ES-I3 (cell line): ENCODE results near the gene TPRG1.

Experiments used
- H3K36me3 ChIP-seq: 2 replicates; pipeline ENCODE4 v1.6.1; 2013; ENCODE audit warnings: mild to moderate bottlenecking, low read length, control low read depth, moderate library complexity; ENCODE audit not compliant: insufficient read depth
- H3K4me1 ChIP-seq: 2 replicates; pipeline ENCODE4 v1.6.1; 2013; ENCODE audit warnings: mild to moderate bottlenecking, control low read depth, low read length; ENCODE audit not compliant: insufficient read depth
- H3K9ac ChIP-seq: 2 replicates; pipeline ENCODE4 v1.6.1; 2013; ENCODE audit warnings: low read depth, mild to moderate bottlenecking, low read length, moderate library complexity
- H3K9me3 ChIP-seq: 2 replicates; pipeline ENCODE4 v1.6.1; 2013; ENCODE audit warnings: mild to moderate bottlenecking, low read length, moderate library complexity; ENCODE audit not compliant: control insufficient read depth, insufficient read depth

The TPRG1 gene, protein sequence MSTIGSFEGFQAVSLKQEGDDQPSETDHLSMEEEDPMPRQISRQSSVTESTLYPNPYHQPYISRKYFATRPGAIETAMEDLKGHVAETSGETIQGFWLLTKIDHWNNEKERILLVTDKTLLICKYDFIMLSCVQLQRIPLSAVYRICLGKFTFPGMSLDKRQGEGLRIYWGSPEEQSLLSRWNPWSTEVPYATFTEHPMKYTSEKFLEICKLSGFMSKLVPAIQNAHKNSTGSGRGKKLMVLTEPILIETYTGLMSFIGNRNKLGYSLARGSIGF

GRCh38 chr3:189171707-189172106, at the start of gene TPRG1:
TPRG1 (plus strand) TSS chr3:189171971; CDS start chr3:189207385, 35,414 bp downstream.
- Histone ChIP-seq H3K9ac (no peak within 1 kb of the TSS), H3K36me3 (no peaks in the 10 kb centered on the region), H3K4me1 (no peaks in the 10 kb centered on the region), H3K9me3 (no peaks in the 10 kb centered on the region)

DNA sequence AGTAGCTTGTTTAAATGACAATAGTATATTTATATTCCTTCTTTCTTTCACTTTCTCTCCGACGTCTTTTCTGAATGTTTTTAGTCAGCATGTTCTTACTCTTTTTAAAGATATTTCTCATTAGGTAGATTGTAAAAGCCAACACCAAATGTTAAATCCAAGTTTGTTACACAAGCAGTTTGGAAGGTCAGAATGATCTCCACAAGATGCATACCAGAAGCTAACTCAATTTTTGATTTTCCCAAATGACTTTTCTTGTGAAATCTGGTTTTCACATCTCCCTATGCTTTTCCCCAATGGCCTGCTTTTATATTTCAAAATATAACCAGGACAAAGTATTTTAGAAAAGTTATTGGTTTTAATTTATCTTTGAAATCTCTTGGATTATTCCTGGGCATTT, 49.7 kb upstream of the TPRG1 start:
- no peaks in the 10 kb centered on the region; the same call in 1 of the 2 replicates for H3K9me3 ChIP-seq
- H3K4me1 ChIP-seq, result no peaks in the 10 kb centered on the region

GRCh38 chr3:189122526-189123205, 49.1 kb upstream of the TPRG1 start:
- H3K4me1 ChIP-seq, result no peaks in the 10 kb centered on the region

More for the DNA sequence above, 49.7 kb upstream of the TPRG1 start:
- Histone ChIP-seq H3K9ac (no peak overlapping the region), H3K36me3 (no peaks in the 10 kb centered on the region)

GRCh38 chr3:189123595-189124387, 48.0 kb upstream of the TPRG1 start:
- Histone ChIP-seq H3K9ac (no peak overlapping the region), H3K9me3 (no peaks in the 10 kb centered on the region; the same call in 1 of the 2 replicates), H3K36me3 (no peaks in the 10 kb centered on the region), H3K4me1 (no peaks in the 10 kb centered on the region)

More at GRCh38 chr3:189122526-189123205, 49.1 kb upstream of the TPRG1 start:
- no peaks in the 10 kb centered on the region for H3K36me3 ChIP-seq
- H3K9ac ChIP-seq, result no peak overlapping the region
- no peaks in the 10 kb centered on the region; the same call in 1 of the 2 replicates for H3K9me3 ChIP-seq

GRCh38 chr3:189132231-189132671, 39.5 kb upstream of the TPRG1 start:
- H3K9me3 ChIP-seq, result no peaks in the 10 kb centered on the region
- H3K9ac ChIP-seq, result no peak overlapping the region
- no peaks in the 10 kb centered on the region for H3K4me1 ChIP-seq
- H3K36me3 ChIP-seq, result no peaks in the 10 kb centered on the region

DNA sequence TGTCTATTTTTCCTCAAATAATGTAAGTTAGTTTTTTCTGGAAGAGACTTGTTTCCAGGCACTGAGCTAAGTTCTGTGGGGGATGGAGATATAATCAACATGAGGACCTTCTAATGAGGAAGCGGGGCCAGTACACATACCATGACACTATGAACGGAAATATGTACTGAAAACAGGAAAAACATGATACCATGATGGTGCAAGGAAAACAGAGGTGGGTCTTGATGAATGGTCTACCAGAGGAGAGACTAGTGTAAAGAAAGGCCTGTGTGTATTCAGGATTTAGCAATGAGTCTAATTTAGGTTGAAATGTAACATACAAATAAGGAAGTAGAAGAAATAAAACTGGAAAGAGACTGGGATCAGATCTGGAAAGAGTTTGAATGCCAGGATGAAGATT, 38.9 kb upstream of the TPRG1 start:
- no peak overlapping the region for H3K9ac ChIP-seq
- H3K9me3 ChIP-seq, result no peaks in the 10 kb centered on the region
- H3K36me3 ChIP-seq, result no peaks in the 10 kb centered on the region
- no peaks in the 10 kb centered on the region for H3K4me1 ChIP-seq

GRCh38 chr3:189133768-189134167, 38.0 kb upstream of the TPRG1 start:
- Histone ChIP-seq H3K9me3 (no peaks in the 10 kb centered on the region), H3K36me3 (no peaks in the 10 kb centered on the region), H3K4me1 (no peaks in the 10 kb centered on the region), H3K9ac (no peak overlapping the region)

- Histone ChIP-seq H3K9ac (no peak overlapping the region), H3K4me1 (no peaks in the 10 kb centered on the region), H3K9me3 (no peaks in the 10 kb centered on the region), H3K36me3 (no peaks in the 10 kb centered on the region; the same call in 1 of the 2 replicates)
These were observed 34.4 kb upstream of the TPRG1 start for GRCh38 chr3:189137416-189137815.

DNA sequence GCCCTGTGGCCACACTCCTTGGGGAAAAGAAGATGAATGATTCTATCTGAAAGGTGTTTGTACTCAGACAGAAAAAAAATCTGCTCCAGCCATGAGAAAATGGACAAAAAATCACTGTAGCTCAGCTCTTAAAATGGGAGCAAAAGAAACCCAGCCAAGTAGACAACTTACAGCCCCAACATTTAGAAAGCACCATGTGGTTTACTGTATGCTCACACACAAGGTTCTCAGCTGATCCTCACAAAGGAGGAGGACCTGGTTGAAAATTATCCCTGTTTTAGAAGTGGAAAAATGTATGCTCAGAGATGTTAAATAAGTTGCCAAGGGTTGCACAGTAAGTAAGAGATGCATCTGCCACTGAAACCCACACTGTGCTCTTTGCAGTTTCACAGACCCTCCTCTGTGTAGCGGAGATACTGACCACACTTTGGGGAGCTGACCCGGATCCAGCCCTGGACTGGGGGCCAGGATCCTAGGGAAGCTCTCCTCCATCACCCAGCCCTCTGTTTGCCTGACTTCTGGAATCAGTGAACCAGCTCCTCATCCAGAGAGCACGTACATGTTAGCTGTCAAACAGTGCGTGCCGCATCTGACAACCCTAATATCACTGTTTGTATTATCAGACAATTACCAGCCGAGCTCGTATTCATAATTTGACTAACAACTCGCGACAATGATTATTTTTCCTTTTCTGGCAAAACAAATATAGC, 32.7 kb upstream of the TPRG1 start:
- H3K4me1 ChIP-seq, result no peaks in the 10 kb centered on the region
- no peak overlapping the region for H3K9ac ChIP-seq
- no peaks in the 10 kb centered on the region for H3K9me3 ChIP-seq
- no peaks in the 10 kb centered on the region; the same call in 1 of the 2 replicates for H3K36me3 ChIP-seq

DNA sequence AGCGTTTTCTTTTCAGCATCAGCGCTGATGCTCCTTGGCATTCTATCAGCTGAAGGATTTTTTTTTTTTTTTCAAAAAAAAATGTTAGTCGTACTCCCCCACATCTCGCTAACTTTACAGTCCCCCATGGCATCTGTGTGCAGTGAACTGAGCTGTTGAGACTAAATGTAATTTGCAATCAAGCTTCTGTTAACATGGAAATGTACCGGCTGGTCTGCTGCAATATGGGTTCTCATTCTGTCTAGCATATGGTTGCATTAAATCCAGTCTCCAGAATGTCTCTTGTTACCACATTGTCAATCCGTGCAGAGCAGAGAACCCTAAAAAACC, 32.2 kb upstream of the TPRG1 start:
- Histone ChIP-seq H3K9me3 (no peaks in the 10 kb centered on the region), H3K4me1 (no peaks in the 10 kb centered on the region), H3K9ac (no peak overlapping the region), H3K36me3 (no peaks in the 10 kb centered on the region; the same call in 1 of the 2 replicates)

GRCh38 chr3:189142527-189142926, 29.2 kb upstream of the TPRG1 start:
- Histone ChIP-seq H3K36me3 (no peaks in the 10 kb centered on the region; the same call in 1 of the 2 replicates), H3K4me1 (peaks cover under 1% of the 10 kb centered on the region), H3K9me3 (no peaks in the 10 kb centered on the region), H3K9ac (no peak overlapping the region)

GRCh38 chr3:189143321-189143720, 28.4 kb upstream of the TPRG1 start:
- no peak overlapping the region for H3K9ac ChIP-seq
- H3K4me1 ChIP-seq, result peaks cover 4% of the 10 kb centered on the region
- no peaks in the 10 kb centered on the region for H3K9me3 ChIP-seq
- no peaks in the 10 kb centered on the region; the same call in 1 of the 2 replicates for H3K36me3 ChIP-seq

DNA sequence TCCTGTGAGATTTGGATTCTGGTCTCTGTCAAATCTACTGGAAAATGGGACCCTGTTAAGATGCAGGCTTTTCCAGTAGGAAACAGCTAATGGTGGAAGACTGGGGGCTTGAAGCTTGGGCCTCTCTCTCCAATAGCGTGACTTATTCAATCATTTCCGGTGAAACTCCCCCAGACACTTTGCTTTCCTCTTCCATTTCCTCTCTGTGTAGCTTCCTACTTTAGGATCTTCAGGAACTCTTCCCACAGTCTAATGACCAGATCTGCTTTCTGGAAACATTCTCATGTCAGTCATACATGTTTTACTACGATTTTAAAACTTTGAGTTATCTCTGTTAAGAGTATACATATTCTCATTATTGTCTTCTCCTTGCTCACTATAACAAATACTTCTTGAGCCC, 28.0 kb upstream of the TPRG1 start:
- peaks cover 4% of the 10 kb centered on the region for H3K4me1 ChIP-seq

GRCh38 chr3:189144645-189145044, 27.1 kb upstream of the TPRG1 start:
- peaks cover 4% of the 10 kb centered on the region for H3K4me1 ChIP-seq
- no peak overlapping the region for H3K9ac ChIP-seq
- no peaks in the 10 kb centered on the region for H3K9me3 ChIP-seq
- no peaks in the 10 kb centered on the region; the same call in 1 of the 2 replicates for H3K36me3 ChIP-seq

More for the DNA sequence above, 28.0 kb upstream of the TPRG1 start:
- Histone ChIP-seq H3K9me3 (no peaks in the 10 kb centered on the region), H3K36me3 (no peaks in the 10 kb centered on the region; the same call in 1 of the 2 replicates), H3K9ac (no peak overlapping the region)
